B cell (primary cell): Measurements from ENCODE around the gene RREB1. TPM values are rescaled to one million over a fixed set of nuclear protein-coding genes. Genes with fewer than 3 reads are reported as not detected.
A peak's percentile ranks its signal among the peaks of the same experiment; 100 is the strongest.

Source experiments
- ATAC-seq: fragments of 200-7000 bp; cut with Tn5 transposase; one replicate; pipeline ENCODE4 v1.10.0; 2021; ENCODE audit warnings: low read depth, mild to moderate bottlenecking, moderate number of reproducible peaks, moderate library complexity
- CTCF ChIA-PET: fragments of 350-600 bp; sonication (Branson Sonifier 250); formaldehyde crosslinking; loops from one replicate; lab custom pipeline; 2021; ENCODE audit warnings: antibody characterized with exemption, inconsistent platforms; lab: Charles Lee
- POLR2A ChIA-PET: fragments of 350-600 bp; sonication (Branson Sonifier 250); formaldehyde crosslinking; loops from one replicate; lab custom pipeline; 2021; ENCODE audit warnings: antibody characterized with exemption; lab: Charles Lee
- DNase-seq: peaks from one replicate; pipeline ENCODE4 v3.0.0; 2013
- H2AFZ ChIP-seq: 2 replicates; pipeline ENCODE4 v1.6.1; 2012; ENCODE audit warnings: mild to moderate bottlenecking, low read depth, low read length; ENCODE audit not compliant: insufficient read depth, poor library complexity, severe bottlenecking
- H3K27ac ChIP-seq, 2 donors: 1 replicate in 1 of 2; 2 replicates in 1 of 2; pipeline ENCODE4 v1.5.1; 2012 to 2013; ENCODE audit warnings: low read length in 2 of 2, mild to moderate bottlenecking in 2 of 2, moderate library complexity in 1 of 2
- H3K27me3 ChIP-seq, 4 experiments: fragments of 200-600 bp in 1 of 4; sonication (generic) in 1 of 4; replicated peaks in 1 of 4; 1 replicate in 2 of 4; 2 replicates in 2 of 4; pipeline versions ENCODE4 v1.6.1 to v1.7.0; 2013 to 2016; ENCODE audit warnings: low read length in 3 of 4, mild to moderate bottlenecking in 2 of 4, mixed read lengths in 1 of 4, moderate library complexity in 1 of 4; ENCODE audit not compliant: insufficient read depth in 4 of 4, control insufficient read depth in 3 of 4; ENCODE audit errors: control extremely low read depth in 1 of 4
- H3K36me3 ChIP-seq, 2 experiments: replicated peaks in 1 of 2; 1 replicate in 1 of 2; 2 replicates in 1 of 2; pipeline versions ENCODE4 v1.6.1 to v1.7.1; 2013; ENCODE audit warnings: low read length in 1 of 2; ENCODE audit not compliant: insufficient read depth in 2 of 2, control insufficient read depth in 1 of 2; ENCODE audit errors: control extremely low read depth in 1 of 2, extremely low read depth in 1 of 2
- H3K4me1 ChIP-seq, 2 donors: fragments of 200-600 bp in 1 of 2; sonication (generic) in 1 of 2; 1 replicate in 1 of 2; 2 replicates in 1 of 2; pipeline versions ENCODE4 v1.5.1 to v1.6.1; 2013 to 2017; ENCODE audit warnings: low read length in 2 of 2; ENCODE audit not compliant: control insufficient read depth in 2 of 2, insufficient read depth in 2 of 2
- H3K4me2 ChIP-seq: replicated peaks from 2 replicates; pipeline ENCODE3; 2012; ENCODE audit warnings: mild to moderate bottlenecking, low read depth, low read length; ENCODE audit not compliant: poor library complexity, severe bottlenecking
- H3K4me3 ChIP-seq, 5 experiments: fragments of 200-600 bp in 1 of 5; sonication (generic) in 1 of 5; 1 replicate in 3 of 5; 2 replicates in 2 of 5; pipeline versions ENCODE4 v1.5.1 to v1.7.0; 2011 to 2016; ENCODE audit warnings: low read length in 4 of 5, mild to moderate bottlenecking in 4 of 5, low read depth in 2 of 5, control low read depth in 1 of 5, moderate library complexity in 1 of 5; ENCODE audit not compliant: insufficient read depth in 1 of 5; ENCODE audit errors: control extremely low read depth in 1 of 5, extremely low read depth in 1 of 5
- H3K79me2 ChIP-seq: fragments of 200-600 bp; sonication (generic); one replicate; pipeline ENCODE4 v1.6.0; 2016; ENCODE audit warnings: low read length; ENCODE audit not compliant: control insufficient read depth, insufficient read depth
- H3K9ac ChIP-seq: fragments of 200-600 bp; sonication (generic); 2 replicates; pipeline ENCODE4 v1.6.1; 2017; ENCODE audit warnings: mild to moderate bottlenecking, low read length, moderate library complexity
- H3K9me3 ChIP-seq, 3 donors: one replicate each; pipeline versions ENCODE4 v1.6.1 to v1.7.1; 2013; ENCODE audit warnings: low read length in 2 of 3; ENCODE audit not compliant: control insufficient read depth in 2 of 3, insufficient read depth in 1 of 3; ENCODE audit errors: control extremely low read depth in 1 of 3
- H4K20me1 ChIP-seq: 2 replicates; pipeline ENCODE4 v1.6.0; 2012; ENCODE audit warnings: mild to moderate bottlenecking, low read length; ENCODE audit not compliant: insufficient read depth, control insufficient read depth, poor library complexity, severe bottlenecking
- H3K27ac Mint-ChIP-seq: one replicate; pipeline ENCODE4 v1.8.0; 2021; ENCODE audit warnings: mixed read lengths
- H3K27me3 Mint-ChIP-seq: one replicate; pipeline ENCODE4 v1.8.0; 2021; ENCODE audit warnings: mixed read lengths
- H3K4me1 Mint-ChIP-seq: one replicate; pipeline ENCODE4 v1.8.0; 2021; ENCODE audit warnings: mixed read lengths
- H3K4me3 Mint-ChIP-seq: one replicate; pipeline ENCODE4 v1.8.0; 2021; ENCODE audit warnings: mixed read lengths
- H3K9me3 Mint-ChIP-seq: one replicate; pipeline ENCODE4 v1.8.0; 2022; ENCODE audit warnings: mixed read lengths; ENCODE audit not compliant: insufficient read depth
- EZH2 ChIP-seq: IDR thresholded peaks from 2 replicates; pipeline ENCODE4 v1.6.1; 2012; ENCODE audit warnings: borderline replicate concordance, low read depth, mild to moderate bottlenecking, moderate library complexity, low read length; ENCODE audit not compliant: insufficient read depth, poor library complexity, severe bottlenecking
- WGBS: methylation state at CpG from one replicate; pipeline ENCODE4 v1.1.5; 2013; ENCODE audit warnings: missing lambda C conversion rate; ENCODE audit not compliant: insufficient coverage; 5-methylcytosine and 5-hydroxymethylcytosine counted together
- intact Hi-C: fragments of 100-400 bp; cut with micrococcal nuclease; formaldehyde crosslinking; loops from one replicate; pipeline ENCODE4 v1.10.0; 2022
- polyA plus RNA-seq: library from polyadenylated mRNA; depleted of rRNA; stranded (reverse); fragments of >200 nt; gene quantifications from 2 replicates; pipeline ENCODE4 v1.2.3, GENCODE V29; 2012
- total RNA-seq, 2 donors: library from RNA; stranded (reverse); fragments of 120-200 nt in 1 of 2; gene quantifications; 1 replicate in 1 of 2; 2 replicates in 1 of 2; pipeline versions ENCODE4 v1.2.3 to v1.2.4, GENCODE V29; 2013 to 2022
- TF ChIP-seq, protein P1 (sequence below): fragments of 200-600 bp; IDR thresholded peaks from one replicate; pipeline ENCODE4 v1.8.0; 2022; ENCODE audit warnings: antibody characterized with exemption, mild to moderate bottlenecking

The RREB1 gene
- total and polyA plus RNA-seq, 2 donors (not counting 1 experiment from before 2014, with no cell fraction given), result 10.4 to 58.6 TPM

GRCh38 chr6:7106752-7107577 is 796 bp upstream of the RREB1 start:
- intact Hi-C loops, result loop anchor here (1.0 to 5.0 kb wide), 6 partner anchors 20 to 95 kb away; no protein-coding TSS in a partner anchor
- Histone ChIP-seq H3K36me3 (no peaks in the 10 kb centered on the region), H4K20me1 (no peaks in the 10 kb centered on the region), H2AFZ (peak overlapping the region; percentile 94), H3K4me3 (peak overlapping the region; percentile 21 to 98 (median 94)), H3K4me1 (peaks cover 18 to 21% of the 10 kb centered on the region in 2 donors), H3K9ac (peak overlapping the region; percentile 96), H3K9me3 (no peaks in the 10 kb centered on the region), H3K4me2 (peak overlapping the region; percentile 80), H3K27ac (peak overlapping the region; percentile 37 to 88), H3K79me2 (peaks cover 52% of the 10 kb centered on the region), H3K27me3 (no peaks in the 10 kb centered on the region)
- Mint-ChIP-seq H3K27ac (peak overlapping the region; percentile 89), H3K9me3 (no peaks in the 10 kb centered on the region), H3K4me3 (peak overlapping the region; percentile 99), H3K4me1 (peaks cover 30% of the 10 kb centered on the region), H3K27me3 (no peaks in the 10 kb centered on the region)
- CTCF ChIA-PET, result interaction anchor here (0.6 to 1.7 kb wide), 5 partner anchors 20 to 171 kb away, joined by 3 to 5 read pairs (median 3); no protein-coding TSS in a partner anchor
- TF ChIP-seq, protein P1, sequence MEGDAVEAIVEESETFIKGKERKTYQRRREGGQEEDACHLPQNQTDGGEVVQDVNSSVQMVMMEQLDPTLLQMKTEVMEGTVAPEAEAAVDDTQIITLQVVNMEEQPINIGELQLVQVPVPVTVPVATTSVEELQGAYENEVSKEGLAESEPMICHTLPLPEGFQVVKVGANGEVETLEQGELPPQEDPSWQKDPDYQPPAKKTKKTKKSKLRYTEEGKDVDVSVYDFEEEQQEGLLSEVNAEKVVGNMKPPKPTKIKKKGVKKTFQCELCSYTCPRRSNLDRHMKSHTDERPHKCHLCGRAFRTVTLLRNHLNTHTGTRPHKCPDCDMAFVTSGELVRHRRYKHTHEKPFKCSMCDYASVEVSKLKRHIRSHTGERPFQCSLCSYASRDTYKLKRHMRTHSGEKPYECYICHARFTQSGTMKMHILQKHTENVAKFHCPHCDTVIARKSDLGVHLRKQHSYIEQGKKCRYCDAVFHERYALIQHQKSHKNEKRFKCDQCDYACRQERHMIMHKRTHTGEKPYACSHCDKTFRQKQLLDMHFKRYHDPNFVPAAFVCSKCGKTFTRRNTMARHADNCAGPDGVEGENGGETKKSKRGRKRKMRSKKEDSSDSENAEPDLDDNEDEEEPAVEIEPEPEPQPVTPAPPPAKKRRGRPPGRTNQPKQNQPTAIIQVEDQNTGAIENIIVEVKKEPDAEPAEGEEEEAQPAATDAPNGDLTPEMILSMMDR, result peak; percentile 61
- no peak for TF ChIP-seq EZH2
- ATAC-seq, result peak; percentile 59
- peak; percentile 80 for DNase-seq
- POLR2A ChIA-PET, result interaction anchor here (0.6 to 1.4 kb wide), 7 partner anchors 10 to 191 kb away, joined by 3 to 7 read pairs (median 5); no protein-coding TSS in a partner anchor
- WGBS, result under 1% methylated on average over 58 of the region's 66 CpGs
